CD14-positive monocyte (primary cell): ENCODE measurements around the gene KSR2. TPM values are rescaled to one million over a fixed set of nuclear protein-coding genes. Genes with fewer than 3 reads are reported as not detected.

ENCODE experiments used
- DNase-seq, 3 donors: peaks; one replicate each; pipeline ENCODE4 v3.0.0-alpha.2; 2011 to 2022
- H2AFZ ChIP-seq: 2 replicates; pipeline ENCODE4 v1.6.0; 2012; ENCODE audit warnings: mild to moderate bottlenecking, low read depth, low read length, inconsistent platforms; ENCODE audit not compliant: insufficient read depth, poor library complexity, severe bottlenecking
- H3K27ac ChIP-seq, 2 donors: 1 replicate in 1 of 2; 2 replicates in 1 of 2; pipeline ENCODE4 v1.5.1; 2012 to 2013; ENCODE audit warnings: low read length in 2 of 2, control low read depth in 1 of 2, inconsistent platforms in 1 of 2, low read depth in 1 of 2, mild to moderate bottlenecking in 1 of 2
- H3K27me3 ChIP-seq, 2 donors: one replicate each; pipeline versions ENCODE4 v1.6.0 to v1.6.1; 2011 to 2013; ENCODE audit warnings: low read length in 2 of 2; ENCODE audit not compliant: control insufficient read depth in 2 of 2, insufficient read depth in 2 of 2
- H3K36me3 ChIP-seq, 2 donors: replicated peaks in 1 of 2; 1 replicate in 1 of 2; 2 replicates in 1 of 2; pipeline versions ENCODE4 v1.5.1 to v1.6.1; 2012 to 2013; ENCODE audit warnings: low read length in 2 of 2, control low read depth in 1 of 2, inconsistent platforms in 1 of 2, mild to moderate bottlenecking in 1 of 2; ENCODE audit not compliant: insufficient read depth in 2 of 2, control insufficient read depth in 1 of 2
- H3K4me1 ChIP-seq, 2 donors: 1 replicate in 1 of 2; 2 replicates in 1 of 2; pipeline versions ENCODE4 v1.5.1 to v1.6.1; 2012 to 2013; ENCODE audit warnings: low read length in 2 of 2, control low read depth in 1 of 2, inconsistent platforms in 1 of 2, mild to moderate bottlenecking in 1 of 2, moderate library complexity in 1 of 2; ENCODE audit not compliant: insufficient read depth in 2 of 2, control insufficient read depth in 1 of 2
- H3K4me2 ChIP-seq: replicated peaks from 2 replicates; pipeline ENCODE3; 2012; ENCODE audit warnings: low read length, moderate library complexity, mild to moderate bottlenecking; ENCODE audit not compliant: poor library complexity, severe bottlenecking; ENCODE audit errors: extremely low read depth
- H3K4me3 ChIP-seq, 3 experiments: fragments of 200-600 bp in 1 of 3; sonication (generic) in 1 of 3; replicated peaks in 1 of 3; 1 replicate in 2 of 3; 2 replicates in 1 of 3; pipeline ENCODE4 v1.5.1; 2011 to 2013; ENCODE audit warnings: low read length in 3 of 3, mild to moderate bottlenecking in 3 of 3, control low read depth in 2 of 3, low read depth in 2 of 3, inconsistent platforms in 1 of 3, moderate library complexity in 1 of 3
- H3K79me2 ChIP-seq: 2 replicates; pipeline ENCODE4 v1.6.0; 2012; ENCODE audit warnings: mild to moderate bottlenecking, control low read depth, inconsistent platforms, low read length, moderate library complexity; ENCODE audit not compliant: insufficient read depth
- H3K9ac ChIP-seq: 2 replicates; pipeline ENCODE4 v1.6.0; 2017; ENCODE audit warnings: low read length, mild to moderate bottlenecking; ENCODE audit not compliant: insufficient read depth, poor library complexity, severe bottlenecking
- H3K9me3 ChIP-seq, 2 donors: replicated peaks in 1 of 2; 1 replicate in 1 of 2; 2 replicates in 1 of 2; pipeline versions ENCODE4 v1.5.1 to v1.6.1; 2012 to 2013; ENCODE audit warnings: low read length in 2 of 2, control low read depth in 1 of 2; ENCODE audit not compliant: control insufficient read depth in 1 of 2, insufficient read depth in 1 of 2
- H4K20me1 ChIP-seq: 2 replicates; pipeline ENCODE4 v1.6.0; 2012; ENCODE audit warnings: mild to moderate bottlenecking, low read length, control low read depth, moderate library complexity; ENCODE audit not compliant: insufficient read depth
- H3K27ac Mint-ChIP-seq, 7 donors: one replicate each; pipeline ENCODE4 v1.8.0; 2020; ENCODE audit warnings: mild to moderate bottlenecking in 7 of 7, mixed read lengths in 7 of 7, moderate library complexity in 6 of 7, inconsistent platforms in 2 of 7
- H3K27me3 Mint-ChIP-seq, 3 donors: one replicate each; pipeline ENCODE4 v1.8.0; 2021 to 2022; ENCODE audit warnings: low read depth in 3 of 3, mild to moderate bottlenecking in 3 of 3, mixed read lengths in 3 of 3, moderate library complexity in 3 of 3, inconsistent platforms in 1 of 3
- H3K36me3 Mint-ChIP-seq, 2 donors: one replicate each; pipeline ENCODE4 v1.8.0; 2020; ENCODE audit warnings: mixed read lengths in 2 of 2, inconsistent platforms in 1 of 2, mild to moderate bottlenecking in 1 of 2
- H3K4me1 Mint-ChIP-seq: one replicate; pipeline ENCODE4 v1.8.0; 2020; ENCODE audit warnings: mild to moderate bottlenecking, mixed read lengths
- H3K4me3 Mint-ChIP-seq, 2 donors: one replicate each; pipeline ENCODE4 v1.8.0; 2020; ENCODE audit warnings: mild to moderate bottlenecking in 2 of 2, mixed read lengths in 2 of 2, moderate library complexity in 1 of 2
- H3K9me3 Mint-ChIP-seq, 7 donors: one replicate each; pipeline ENCODE4 v1.8.0; 2020 to 2022; ENCODE audit warnings: mixed read lengths in 7 of 7, mild to moderate bottlenecking in 6 of 7, moderate library complexity in 6 of 7, inconsistent platforms in 2 of 7
- WGBS: methylation state at CpG from one replicate; pipeline ENCODE4 v1.1.5; 2013; ENCODE audit warnings: missing lambda C conversion rate; ENCODE audit not compliant: insufficient coverage; 5-methylcytosine and 5-hydroxymethylcytosine counted together
- intact Hi-C, 2 donors: fragments of 100-400 bp; cut with micrococcal nuclease; formaldehyde crosslinking; loops; one replicate each; pipeline versions ENCODE4 v1.15.0 to v1.15.1; 2023
- polyA plus RNA-seq, 3 donors: library from polyadenylated mRNA; depleted of rRNA in 1 of 3; unstranded in 2 of 3; stranded (reverse) in 1 of 3; fragments of 300-500 nt in 2 of 3; fragments of >200 nt in 1 of 3; fragmentation: Illumina TruSeq in 2 of 3; gene quantifications; 1 replicate in 2 of 3; 2 replicates in 1 of 3; pipeline ENCODE4 v1.2.3, GENCODE V29; 2012 to 2021
- TF ChIP-seq, protein P1 (sequence below): fragments of 200-600 bp; IDR thresholded peaks from one replicate; pipeline ENCODE4 v1.8.0; 2022; ENCODE audit warnings: antibody characterized with exemption, mild to moderate bottlenecking

The KSR2 gene
- polyA plus RNA-seq, 3 donors: not detected

DNA sequence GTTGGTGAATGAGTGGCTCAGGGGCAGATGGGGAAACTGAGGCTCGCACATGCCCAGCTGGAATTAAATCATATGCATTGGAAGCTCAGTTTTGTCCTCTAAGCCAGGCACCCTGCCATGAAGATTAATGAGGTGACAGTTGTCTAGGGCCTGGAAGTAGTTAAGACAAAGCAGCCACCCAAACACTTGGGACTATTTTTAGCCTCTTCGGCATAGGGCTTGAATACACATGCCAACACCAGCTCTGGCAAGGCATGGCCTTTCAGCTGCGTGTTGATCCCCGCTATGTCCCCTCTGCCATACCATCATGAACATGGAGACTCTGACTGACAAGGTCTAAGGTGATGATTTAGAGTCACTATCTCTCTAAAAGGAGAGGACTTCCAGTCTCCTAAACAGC is 250.2 kb downstream of the KSR2 start:
- H3K4me3 ChIP-seq: no peak overlapping the region
- peaks cover 0 to 18% (median 6%) of the 10 kb centered on the region in 3 donors for H3K27me3 Mint-ChIP-seq

DNA sequence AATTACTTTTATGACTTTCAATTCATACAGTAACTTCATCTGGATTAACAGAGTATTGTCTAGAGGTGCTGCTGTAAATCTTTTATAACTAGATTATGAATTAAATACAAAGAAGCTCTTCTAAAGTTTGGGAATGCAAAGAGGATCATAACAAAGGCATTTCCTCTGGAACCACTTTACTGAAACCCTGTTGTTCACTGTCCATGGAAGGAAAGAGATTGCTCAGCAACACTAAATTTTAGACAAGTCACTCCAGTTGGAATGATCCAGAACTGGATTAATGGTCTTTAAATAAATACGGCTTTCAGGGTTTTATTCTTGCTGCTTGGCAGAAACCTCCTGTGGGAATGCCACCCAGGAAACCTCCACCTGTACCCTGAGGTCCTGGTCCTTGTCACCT is 250.6 kb downstream of the KSR2 start:
- H3K27ac ChIP-seq: no peak overlapping the region
- peaks cover 0 to 3% (median 0%) of the 10 kb centered on the region in 7 donors for H3K9me3 Mint-ChIP-seq
- no CpG with 5 or more reads among the region's 1 CpG for WGBS

More for the DNA sequence above, 250.2 kb downstream of the KSR2 start:
- intact Hi-C loops: no loop called here
- no peak overlapping the region for H3K27ac Mint-ChIP-seq
- H3K36me3 ChIP-seq: no peaks in the 10 kb centered on the region
- peaks cover 0 to 3% (median 0%) of the 10 kb centered on the region in 7 donors for H3K9me3 Mint-ChIP-seq
- H3K36me3 Mint-ChIP-seq: no peaks in the 10 kb centered on the region
- H3K4me3 Mint-ChIP-seq: no peak overlapping the region
- H3K9me3 ChIP-seq: no peaks in the 10 kb centered on the region
- no peaks in the 10 kb centered on the region for H3K27me3 ChIP-seq
- H4K20me1 ChIP-seq: no peaks in the 10 kb centered on the region
- DNase-seq: no peak
- H2AFZ ChIP-seq: no peak overlapping the region
- WGBS: 100% methylated on average over 1 of the region's 4 CpGs
- H3K79me2 ChIP-seq: no peaks in the 10 kb centered on the region
- H3K27ac ChIP-seq: no peak overlapping the region
- TF ChIP-seq, protein P1, sequence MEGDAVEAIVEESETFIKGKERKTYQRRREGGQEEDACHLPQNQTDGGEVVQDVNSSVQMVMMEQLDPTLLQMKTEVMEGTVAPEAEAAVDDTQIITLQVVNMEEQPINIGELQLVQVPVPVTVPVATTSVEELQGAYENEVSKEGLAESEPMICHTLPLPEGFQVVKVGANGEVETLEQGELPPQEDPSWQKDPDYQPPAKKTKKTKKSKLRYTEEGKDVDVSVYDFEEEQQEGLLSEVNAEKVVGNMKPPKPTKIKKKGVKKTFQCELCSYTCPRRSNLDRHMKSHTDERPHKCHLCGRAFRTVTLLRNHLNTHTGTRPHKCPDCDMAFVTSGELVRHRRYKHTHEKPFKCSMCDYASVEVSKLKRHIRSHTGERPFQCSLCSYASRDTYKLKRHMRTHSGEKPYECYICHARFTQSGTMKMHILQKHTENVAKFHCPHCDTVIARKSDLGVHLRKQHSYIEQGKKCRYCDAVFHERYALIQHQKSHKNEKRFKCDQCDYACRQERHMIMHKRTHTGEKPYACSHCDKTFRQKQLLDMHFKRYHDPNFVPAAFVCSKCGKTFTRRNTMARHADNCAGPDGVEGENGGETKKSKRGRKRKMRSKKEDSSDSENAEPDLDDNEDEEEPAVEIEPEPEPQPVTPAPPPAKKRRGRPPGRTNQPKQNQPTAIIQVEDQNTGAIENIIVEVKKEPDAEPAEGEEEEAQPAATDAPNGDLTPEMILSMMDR: no peak
- no peaks in the 10 kb centered on the region for H3K4me1 ChIP-seq
- H3K4me2 ChIP-seq: no peak overlapping the region
- no peak overlapping the region for H3K9ac ChIP-seq
- no peaks in the 10 kb centered on the region for H3K4me1 Mint-ChIP-seq

More for the DNA sequence above, 250.6 kb downstream of the KSR2 start:
- H3K27me3 Mint-ChIP-seq: peaks cover 0 to 18% (median 6%) of the 10 kb centered on the region in 3 donors
- H3K27ac Mint-ChIP-seq: no peak overlapping the region
- Histone ChIP-seq H2AFZ (no peak overlapping the region), H4K20me1 (no peaks in the 10 kb centered on the region), H3K79me2 (no peaks in the 10 kb centered on the region), H3K4me3 (no peak overlapping the region), H3K9ac (no peak overlapping the region), H3K4me1 (no peaks in the 10 kb centered on the region), H3K27me3 (no peaks in the 10 kb centered on the region), H3K36me3 (no peaks in the 10 kb centered on the region), H3K9me3 (no peaks in the 10 kb centered on the region), H3K4me2 (no peak overlapping the region)
- H3K4me3 Mint-ChIP-seq: no peak overlapping the region
- no peaks in the 10 kb centered on the region for H3K4me1 Mint-ChIP-seq
- DNase-seq: no peak
- TF ChIP-seq, protein P1: no peak
- intact Hi-C loops: no loop called here
- no peaks in the 10 kb centered on the region for H3K36me3 Mint-ChIP-seq
